SK-N-SH treated with all-trans-retinoic acid at 6 μM for 48 hours (cell line): Measurements from ENCODE around the gene CEP128.

ENCODE experiments used
- BACH2 ChIP-seq: fragments of 250-450 bp; sonication (Bioruptor Pico); IDR thresholded peaks from 2 replicates; pipeline ENCODE4 v1.9.0; 2021; ENCODE audit warnings: mild to moderate bottlenecking, borderline replicate concordance
- CSDC2 ChIP-seq: fragments of 250-450 bp; sonication (Bioruptor Pico); IDR thresholded peaks from 2 replicates; pipeline ENCODE4 v1.5.0; 2020; ENCODE audit warnings: mild to moderate bottlenecking, moderate library complexity
- GLIS3 ChIP-seq: fragments of 250-450 bp; sonication (Bioruptor Pico); IDR thresholded peaks from 2 replicates; pipeline ENCODE4 v1.5.0; 2020; ENCODE audit warnings: mild to moderate bottlenecking, moderate library complexity
- PATZ1 ChIP-seq: fragments of 250-450 bp; sonication (Bioruptor Pico); IDR thresholded peaks from 2 replicates; pipeline ENCODE4 v1.8.0; 2020; ENCODE audit warnings: mild to moderate bottlenecking, moderate library complexity, borderline replicate concordance
- PPARA ChIP-seq: fragments of 250-450 bp; sonication (Bioruptor Pico); IDR thresholded peaks from 2 replicates; pipeline ENCODE4 v1.5.0; 2020; ENCODE audit warnings: mild to moderate bottlenecking, borderline replicate concordance
- SNAI2 ChIP-seq: fragments of 250-450 bp; sonication (Bioruptor Pico); IDR thresholded peaks from 2 replicates; pipeline ENCODE4 v1.5.0; 2020; ENCODE audit warnings: mild to moderate bottlenecking, moderate library complexity
- TOX ChIP-seq: fragments of 250-450 bp; sonication (Bioruptor Pico); IDR thresholded peaks from 2 replicates; pipeline ENCODE4 v1.8.0; 2021; ENCODE audit warnings: mild to moderate bottlenecking, moderate library complexity, borderline replicate concordance
- ZC3H10 ChIP-seq: fragments of 250-450 bp; sonication (Bioruptor Pico); IDR thresholded peaks from 2 replicates; pipeline ENCODE4 v1.5.1; 2021; ENCODE audit warnings: mild to moderate bottlenecking, moderate library complexity
- ZFP3 ChIP-seq: fragments of 250-450 bp; sonication (Bioruptor Pico); IDR thresholded peaks from 2 replicates; pipeline ENCODE4 v1.5.0; 2020; ENCODE audit warnings: mild to moderate bottlenecking, moderate library complexity
- ZFP30 ChIP-seq: fragments of 450-650 bp; formaldehyde crosslinking; IDR thresholded peaks from 2 replicates; pipeline ENCODE4 v1.5.0; 2022; ENCODE audit warnings: mild to moderate bottlenecking, moderate library complexity
- ZNF70 ChIP-seq: fragments of 450-650 bp; formaldehyde crosslinking; IDR thresholded peaks from 2 replicates; pipeline ENCODE4 v1.5.0; 2020; ENCODE audit warnings: mild to moderate bottlenecking, moderate library complexity

- TF ChIP-seq ZC3H10 (CRISPR knock-in tag) = no peak
- no peak for TF ChIP-seq PATZ1 (CRISPR knock-in tag)
- no peak for TF ChIP-seq GLIS3 (CRISPR knock-in tag)
- TF ChIP-seq ZFP3 (CRISPR knock-in tag) = no peak
- no peak for TF ChIP-seq BACH2 (CRISPR knock-in tag)
- TF ChIP-seq CSDC2 = no peak
- TF ChIP-seq PPARA (CRISPR knock-in tag) = no peak
- no peak for TF ChIP-seq TOX (CRISPR knock-in tag)
- TF ChIP-seq ZNF70 (CRISPR knock-in tag) = no peak
- TF ChIP-seq ZFP30 (CRISPR knock-in tag) = no peak
- TF ChIP-seq SNAI2 = no peak
Observed at GRCh38 chr14:80522411-80522810, 419.1 kb downstream of the CEP128 start.
